Astrocyte (in vitro differentiated cells and primary cell): ENCODE measurements around the gene GHRHR.

Source experiments
- CTCF ChIP-seq: IDR thresholded peaks from 2 replicates; pipeline ENCODE4 v1.5.1; 2011; ENCODE audit warnings: low read depth, mild to moderate bottlenecking, inconsistent platforms, low read length, moderate library complexity; ENCODE audit not compliant: insufficient read depth
- EZH2 ChIP-seq: IDR thresholded peaks from 2 replicates; pipeline ENCODE4 v1.6.1; 2012; ENCODE audit warnings: mild to moderate bottlenecking, low read length, inconsistent platforms; ENCODE audit not compliant: insufficient read depth

DNA sequence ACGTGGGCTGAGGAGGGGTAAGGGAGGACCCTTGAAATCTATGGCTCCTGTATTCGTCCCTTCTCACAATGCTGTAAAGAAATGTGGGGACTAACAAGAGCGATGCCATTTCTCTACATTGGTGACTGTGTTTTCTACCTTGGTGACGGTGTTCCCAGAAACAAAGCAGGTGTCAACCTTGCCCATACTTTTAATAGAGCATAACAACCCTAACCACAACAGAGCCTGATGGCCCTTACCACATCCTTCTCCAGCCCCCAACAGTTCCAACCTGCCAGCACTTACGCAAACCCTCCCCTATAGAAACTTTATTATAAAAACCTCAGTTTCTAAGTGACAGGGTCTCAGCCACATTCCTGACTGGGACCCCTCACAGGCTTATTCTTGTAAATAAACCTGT, 60.1 kb downstream of the GHRHR start:
- TF ChIP-seq CTCF (no peak), EZH2 (no peak)
